IMR-90 (cell line): ENCODE results near the gene ADPGK. TPM values are rescaled to one million over a fixed set of nuclear protein-coding genes. Genes with fewer than 3 reads are reported as not detected.

ENCODE experiments used
- ATAC-seq: fragments of 200-7000 bp; cut with Tn5 transposase; 2 replicates; pipeline ENCODE4 v1.9.1; 2020; ENCODE audit warnings: low read depth, mild to moderate bottlenecking, moderate library complexity
- BruUV-seq: library from RNA; stranded (reverse); fragments of 400-500 nt; replicated peaks from 2 replicates; lab custom pipeline; 2021; lab: Mats Ljungman, UMichigan
- CTCF ChIA-PET: fragments of 300-600 bp; formaldehyde crosslinking; extraction: SDS; loops from one replicate; lab custom pipeline; 2021; ENCODE audit warnings: antibody characterized with exemption; lab: Yijun Ruan, JAX
- POLR2A ChIA-PET: fragments of 300-600 bp; sonication (Branson Sonifier 250); formaldehyde crosslinking; loops from one replicate; lab custom pipeline; 2022; ENCODE audit warnings: antibody characterized with exemption; ENCODE audit not compliant: unreplicated experiment; lab: Charles Lee
- DNase-seq: peaks from one replicate; pipeline ENCODE4 v3.0.0; 2013
- H2AFZ ChIP-seq: replicated peaks from 2 replicates; pipeline ENCODE3; 2013; ENCODE audit warnings: low read length, mild to moderate bottlenecking; ENCODE audit not compliant: poor library complexity
- H2AK5ac ChIP-seq: 2 replicates; pipeline ENCODE4 v1.6.1; 2013; ENCODE audit warnings: low read depth, low read length, inconsistent platforms
- H2AK9ac ChIP-seq: replicated peaks from 2 replicates; pipeline ENCODE3; 2013; ENCODE audit warnings: mild to moderate bottlenecking, low read depth, low read length, moderate library complexity; ENCODE audit not compliant: poor library complexity
- H2BK120ac ChIP-seq: 2 replicates; pipeline ENCODE4 v1.6.1; 2013; ENCODE audit warnings: low read depth, low read length, inconsistent platforms
- H2BK15ac ChIP-seq: 3 replicates; pipeline ENCODE4 v1.6.1; 2013; ENCODE audit warnings: low read depth, low read length, inconsistent platforms
- H2BK20ac ChIP-seq: 2 replicates; pipeline ENCODE4 v1.6.1; 2013; ENCODE audit warnings: low read depth, mild to moderate bottlenecking, inconsistent platforms, low read length, moderate library complexity
- H2BK5ac ChIP-seq: 2 replicates; pipeline ENCODE4 v1.6.1; 2013; ENCODE audit warnings: mild to moderate bottlenecking, low read depth, low read length, inconsistent platforms; ENCODE audit not compliant: poor library complexity, severe bottlenecking
- H3K14ac ChIP-seq: replicated peaks from 2 replicates; pipeline ENCODE4 v1.6.1; 2013; ENCODE audit warnings: low read depth, low read length, inconsistent platforms
- H3K18ac ChIP-seq: 2 replicates; pipeline ENCODE4 v1.6.1; 2013; ENCODE audit warnings: low read depth, low read length, control low read depth
- H3K23ac ChIP-seq: 2 replicates; pipeline ENCODE4 v1.6.1; 2013; ENCODE audit warnings: low read depth, low read length, inconsistent platforms
- H3K27ac ChIP-seq: 2 replicates; pipeline ENCODE4 v1.5.1; 2013; ENCODE audit warnings: mild to moderate bottlenecking, control low read depth, low read length; ENCODE audit not compliant: insufficient read depth
- H3K27me3 ChIP-seq: 2 replicates; pipeline ENCODE4 v1.6.1; 2013; ENCODE audit warnings: low read length; ENCODE audit not compliant: control insufficient read depth, insufficient read depth
- H3K36me3 ChIP-seq: 2 replicates; pipeline ENCODE4 v1.6.1; 2013; ENCODE audit warnings: low read length, mixed read lengths; ENCODE audit not compliant: control insufficient read depth, insufficient read depth
- H3K4ac ChIP-seq: 2 replicates; pipeline ENCODE4 v1.6.1; 2013; ENCODE audit warnings: low read depth, low read length, inconsistent platforms
- H3K4me1 ChIP-seq: 2 replicates; pipeline ENCODE4 v1.6.1; 2013; ENCODE audit warnings: low read length, mixed read lengths; ENCODE audit not compliant: control insufficient read depth, insufficient read depth
- H3K4me2 ChIP-seq: 2 replicates; pipeline ENCODE4 v1.6.1; 2013; ENCODE audit warnings: low read depth, mild to moderate bottlenecking, control low read depth, low read length, moderate library complexity
- H3K4me3 ChIP-seq: 2 replicates; pipeline ENCODE4 v1.5.1; 2013; ENCODE audit warnings: low read depth, mild to moderate bottlenecking, control low read depth, low read length, moderate library complexity; ENCODE audit not compliant: insufficient read depth
- H3K56ac ChIP-seq: 2 replicates; pipeline ENCODE4 v1.6.1; 2013; ENCODE audit warnings: low read length, inconsistent platforms; ENCODE audit not compliant: insufficient read depth; ENCODE audit errors: extremely low read depth
- H3K79me1 ChIP-seq, 2 experiments: 2 replicates each; pipeline ENCODE4 v1.6.1; 2013; ENCODE audit warnings: low read length in 2 of 2, inconsistent platforms in 1 of 2, low read depth in 1 of 2
- H3K9ac ChIP-seq: 2 replicates; pipeline ENCODE4 v1.6.1; 2013; ENCODE audit warnings: low read depth, low read length, control low read depth
- H3K9me1 ChIP-seq: 2 replicates; pipeline ENCODE4 v1.6.1; 2013; ENCODE audit warnings: low read length, inconsistent platforms; ENCODE audit not compliant: insufficient read depth
- H3K9me3 ChIP-seq: 2 replicates; pipeline ENCODE4 v1.6.1; 2013; ENCODE audit warnings: low read length; ENCODE audit not compliant: control insufficient read depth, insufficient read depth
- H4K20me1 ChIP-seq: 2 replicates; pipeline ENCODE4 v1.6.1; 2013; ENCODE audit warnings: low read length, inconsistent platforms; ENCODE audit not compliant: insufficient read depth
- H4K5ac ChIP-seq: 2 replicates; pipeline ENCODE4 v1.6.1; 2013; ENCODE audit warnings: mild to moderate bottlenecking, low read depth, low read length, control low read depth
- H4K8ac ChIP-seq, 2 experiments: 2 replicates each; pipeline ENCODE4 v1.6.1; 2013; ENCODE audit warnings: low read depth in 2 of 2, low read length in 2 of 2, control low read depth in 1 of 2, inconsistent platforms in 1 of 2
- H4K91ac ChIP-seq: 2 replicates; pipeline ENCODE4 v1.6.1; 2013; ENCODE audit warnings: low read depth, low read length, inconsistent platforms; ENCODE audit not compliant: insufficient read depth
- BHLHE40 ChIP-seq: fragments of 150-350 bp; IDR thresholded peaks from 2 replicates; pipeline ENCODE4 v1.6.1; 2016; ENCODE audit warnings: mild to moderate bottlenecking, low read depth, low read length
- CEBPB ChIP-seq: IDR thresholded peaks from 2 replicates; pipeline ENCODE4 v1.6.1; 2012; ENCODE audit warnings: low read depth, low read length, improper control_type of control experiment
- MAZ ChIP-seq: IDR thresholded peaks from 2 replicates; pipeline ENCODE4 v1.6.1; 2012; ENCODE audit warnings: low read depth, mild to moderate bottlenecking, low read length, improper control_type of control experiment, moderate library complexity, borderline replicate concordance
- NFE2L2 ChIP-seq: fragments of 150-350 bp; IDR thresholded peaks from 2 replicates; pipeline ENCODE4 v1.6.1; 2016; ENCODE audit warnings: low read depth, mild to moderate bottlenecking, low read length
- POLR2A ChIP-seq: IDR thresholded peaks from 2 replicates; pipeline ENCODE4 v1.6.1; 2012; ENCODE audit warnings: mild to moderate bottlenecking, low read depth, low read length
- RAD21 ChIP-seq: IDR thresholded peaks from 2 replicates; pipeline ENCODE4 v1.6.1; 2012; ENCODE audit warnings: low read length, improper control_type of control experiment
- RCOR1 ChIP-seq: IDR thresholded peaks from 2 replicates; pipeline ENCODE4 v1.6.1; 2012; ENCODE audit warnings: mild to moderate bottlenecking, low read length, improper control_type of control experiment; ENCODE audit not compliant: insufficient replicate concordance
- RFX5 ChIP-seq: IDR thresholded peaks from 2 replicates; pipeline ENCODE4 v1.8.0; 2012; ENCODE audit warnings: low read depth, mild to moderate bottlenecking, low read length, moderate library complexity
- WGBS, 2 experiments: methylation state at CpG; one replicate each; pipeline versions ENCODE4 v1.1.5 to v1.1.7; 2013; ENCODE audit warnings: missing lambda C conversion rate in 2 of 2; ENCODE audit not compliant: insufficient read length in 1 of 2; ENCODE audit errors: extremely low coverage in 2 of 2; 5-methylcytosine and 5-hydroxymethylcytosine counted together
- dilution Hi-C: fragments of 300-500 bp; cut with HindIII; formaldehyde crosslinking; loops from one replicate; pipeline ENCODE4 v1.14.3; 2018; ENCODE audit warnings: low sequenced_read_pairs; ENCODE audit not compliant: unreplicated experiment
- in situ Hi-C: fragments of 300-500 bp; cut with MboI; formaldehyde crosslinking; loops from 3 replicates; pipeline ENCODE4 v1.14.3; 2019; ENCODE audit warnings: low sequenced_read_pairs, inconsistent platforms, mixed read lengths
- intact Hi-C: fragments of 100-400 bp; cut with micrococcal nuclease; formaldehyde crosslinking; loops from 2 replicates; pipeline ENCODE4 v1.10.0; 2022
- polyA plus RNA-seq, 3 experiments: library from polyadenylated mRNA; depleted of rRNA; stranded (reverse); fragments of >200 nt; gene quantifications; 2 replicates each; pipeline ENCODE4 v1.2.3, GENCODE V29; 2012; ENCODE audit warnings: low replicate concordance in 1 of 3
- total RNA-seq: library from RNA; depleted of rRNA; stranded (reverse); fragments of >200 nt; gene quantifications from 2 replicates; pipeline ENCODE4 v1.2.3, GENCODE V29; 2012

ADPGK gene
- total and polyA plus RNA-seq, 2 of the 4 experiments (the other 2 are of a cell fraction) = 53.2 to 62.8 TPM

DNA sequence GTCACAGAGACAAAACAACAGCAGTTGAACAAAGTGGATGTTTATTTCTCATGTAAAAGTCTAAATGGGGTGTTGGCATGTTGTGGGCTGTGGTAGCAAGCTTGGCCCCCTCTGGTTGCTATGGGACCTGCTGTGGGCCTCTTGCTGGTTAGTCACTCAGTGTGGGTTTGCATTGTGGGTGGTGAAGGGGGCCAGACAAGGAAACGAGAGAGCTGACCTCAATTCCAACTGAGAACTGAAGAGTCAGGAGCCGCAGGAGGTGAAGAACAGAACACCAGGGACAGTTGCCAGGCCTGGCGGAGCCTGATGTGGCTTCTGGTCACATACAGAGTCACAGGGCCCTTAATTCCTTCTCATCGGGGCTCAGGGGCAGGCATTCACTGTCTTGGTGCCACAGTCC, 1.9 kb upstream of the ADPGK start (continued):
- TF ChIP-seq RCOR1 (no peak), CEBPB (no peak)

DNA sequence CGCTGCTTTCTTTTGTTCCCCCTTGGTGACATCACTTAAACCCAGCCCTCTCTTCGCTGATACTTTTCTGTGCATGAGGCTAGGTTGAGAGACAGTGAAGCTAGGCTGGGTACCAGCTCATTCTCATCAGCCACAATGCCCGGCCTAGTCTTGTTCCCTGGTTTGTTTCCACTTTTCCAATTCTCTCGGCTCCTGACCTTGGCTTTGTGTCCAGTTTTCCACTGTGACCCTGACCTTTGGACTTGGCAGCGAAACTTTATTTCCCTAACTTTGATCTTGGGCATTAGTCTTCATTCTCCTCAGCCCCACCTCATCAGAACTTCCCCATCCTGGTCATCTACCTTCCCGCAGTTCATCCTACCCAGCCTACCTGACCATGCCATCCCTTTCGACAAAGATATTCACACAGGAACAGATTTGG, 908 bp upstream of the ADPGK start:
- peak overlapping the region; percentile 37 for H4K5ac ChIP-seq
- DNase-seq = no peak
- H3K79me1 ChIP-seq = peaks cover 21 to 34% of the 10 kb centered on the region in 2 experiments
- H3K4me2 ChIP-seq = peak overlapping the region; percentile 82
- H3K4me3 ChIP-seq = peak overlapping the region; percentile 79; the same call in 1 of the 2 replicates
- no TSS peak for BruUV-seq
- H3K27me3 ChIP-seq = no peaks in the 10 kb centered on the region
- H3K56ac ChIP-seq = peak overlapping the region; percentile 12; the same call in 1 of the 2 replicates
- peak overlapping the region; percentile 45 for H3K14ac ChIP-seq
- ATAC-seq = no peak
- peak overlapping the region; percentile 75 for H2BK120ac ChIP-seq
- H3K4me1 ChIP-seq = peaks cover 16% of the 10 kb centered on the region
- H4K20me1 ChIP-seq = peaks cover 6% of the 10 kb centered on the region; the same call in 1 of the 2 replicates
- peak overlapping the region; percentile 75 for H4K91ac ChIP-seq
- TF ChIP-seq NFE2L2 = no peak
- TF ChIP-seq CEBPB = peak; percentile 78; the same call in 1 of the 2 replicates
- no peak for TF ChIP-seq BHLHE40
- no peak for TF ChIP-seq MAZ
- no peak for TF ChIP-seq RAD21
- TF ChIP-seq RFX5 = no peak
- TF ChIP-seq POLR2A = no peak
- ChIA-PET POLR2A (no interaction called here), CTCF (interaction anchor here (0.6 to 0.7 kb wide), 2 partner anchors 62 to 472 kb away, joined by 3 read pairs; no protein-coding TSS in a partner anchor)
- H3K18ac ChIP-seq = peak overlapping the region; percentile 8
- H2AFZ ChIP-seq = peak overlapping the region; percentile 95
- H3K4ac ChIP-seq = peak overlapping the region; percentile 86
- peak overlapping the region; percentile 35 for H2BK20ac ChIP-seq
- intact Hi-C loops = loop anchor here (1.0 to 2.0 kb wide), 4 partner anchors 296 to 489 kb away; no protein-coding TSS in a partner anchor
- peaks cover 2% of the 10 kb centered on the region; the same call in 1 of the 2 replicates for H3K36me3 ChIP-seq
- H3K9me3 ChIP-seq = no peaks in the 10 kb centered on the region
- 57% methylated on average over 5 of the region's 7 CpGs; no CpG with 5 or more reads in 1 of the 2 experiments for WGBS, 2 experiments
- peak overlapping the region; percentile 89; the same call in 1 of the 3 replicates for H2BK15ac ChIP-seq
- peak overlapping the region; percentile 55 to 88 for H4K8ac ChIP-seq
- in situ Hi-C loops = loop anchor here (10.0 kb wide), 1 partner anchor 490 kb away; no protein-coding TSS in a partner anchor
- H3K27ac ChIP-seq = peak overlapping the region; percentile 90; the same call in 1 of the 2 replicates
- dilution Hi-C loops = no loop called here
- H2AK9ac ChIP-seq = peak overlapping the region; percentile 82
- peak overlapping the region; percentile 83 for H2BK5ac ChIP-seq
- peak overlapping the region; percentile 26 for H2AK5ac ChIP-seq
- H3K9me1 ChIP-seq = peaks cover 19% of the 10 kb centered on the region
- peak overlapping the region; percentile 70 for H3K23ac ChIP-seq
- peak overlapping the region; percentile 78 for H3K9ac ChIP-seq
